Measurements from ENCODE around the gene DNALI1. TPM values are rescaled to one million over a fixed set of nuclear protein-coding genes. Genes with fewer than 3 reads are reported as not detected.

The DNALI1 gene
- total RNA-seq, 1 experiment from 2014 or later: 6.3 TPM

GRCh38 chr1:37609002-37609401 lies 52.3 kb downstream of the DNALI1 start:
- ChIA-PET POLR2A (ENCODE audit: low non-redundant PET) (no interaction called here), CTCF (no interaction called here)
- H3K27me3 ChIP-seq (replicated peaks; ENCODE audit: insufficient read depth, low read depth, low read length, poor library complexity): peaks cover 67% of the 10 kb centered on the region
- no TSS peak for BruUV-seq (replicated peaks)
- H3K9me3 ChIP-seq (ENCODE audit: low read depth, low read length, poor library complexity, severe bottlenecking): no peaks in the 10 kb centered on the region
- H3K27ac ChIP-seq (ENCODE audit: low read depth, low read length, poor library complexity, severe bottlenecking): no peak overlapping the region
- no peaks in the 10 kb centered on the region for H3K4me1 ChIP-seq (ENCODE audit: insufficient read depth, low read length, poor library complexity, severe bottlenecking)
- no peaks in the 10 kb centered on the region for H3K36me3 ChIP-seq (ENCODE audit: insufficient read depth, low read length, poor library complexity, severe bottlenecking)
- no peak overlapping the region for H3K4me3 ChIP-seq (ENCODE audit: low read depth, low read length, poor library complexity, severe bottlenecking)
- DNase-seq (ENCODE audit: low spot score): no peak
- intact Hi-C loops (cut with micrococcal nuclease; ENCODE audit: unreplicated experiment): no loop called here
- TF ChIP-seq CTCF (conservative IDR thresholded peaks at IDR 0.05; ENCODE audit: low read depth, low read length): no peak
- no peak for TF ChIP-seq EZH2 (IDR thresholded peaks at IDR 0.05; ENCODE audit: borderline replicate concordance, low read depth, low read length, poor library complexity, severe bottlenecking)

- Histone ChIP-seq H3K4me1 (ENCODE audit: insufficient read depth, low read length, poor library complexity, severe bottlenecking) (no peaks in the 10 kb centered on the region), H3K27ac (ENCODE audit: low read depth, low read length, poor library complexity, severe bottlenecking) (no peak overlapping the region), H3K9me3 (ENCODE audit: low read depth, low read length, poor library complexity, severe bottlenecking) (no peaks in the 10 kb centered on the region), H3K36me3 (ENCODE audit: insufficient read depth, low read length, poor library complexity, severe bottlenecking) (no peaks in the 10 kb centered on the region), H3K27me3 (replicated peaks; ENCODE audit: insufficient read depth, low read depth, low read length, poor library complexity) (peaks cover 70% of the 10 kb centered on the region), H3K4me3 (ENCODE audit: low read depth, low read length, poor library complexity, severe bottlenecking) (no peak overlapping the region)
- no peak for TF ChIP-seq CTCF (conservative IDR thresholded peaks at IDR 0.05; ENCODE audit: low read depth, low read length)
- TF ChIP-seq EZH2 (IDR thresholded peaks at IDR 0.05; ENCODE audit: borderline replicate concordance, low read depth, low read length, poor library complexity, severe bottlenecking): no peak
- BruUV-seq (replicated peaks): no TSS peak
- intact Hi-C loops (cut with micrococcal nuclease; ENCODE audit: unreplicated experiment): no loop called here
- ChIA-PET POLR2A (ENCODE audit: low non-redundant PET) (no interaction called here), CTCF (no interaction called here)
- DNase-seq (ENCODE audit: low spot score): no peak
Observed at GRCh38 chr1:37609994-37610393, 53.3 kb downstream of the DNALI1 start.

GRCh38 chr1:37612186-37612585 lies 55.4 kb downstream of the DNALI1 start:
- Histone ChIP-seq H3K9me3 (ENCODE audit: low read depth, low read length, poor library complexity, severe bottlenecking) (no peaks in the 10 kb centered on the region), H3K4me3 (ENCODE audit: low read depth, low read length, poor library complexity, severe bottlenecking) (no peak overlapping the region), H3K4me1 (ENCODE audit: insufficient read depth, low read length, poor library complexity, severe bottlenecking) (no peaks in the 10 kb centered on the region), H3K27me3 (replicated peaks; ENCODE audit: insufficient read depth, low read depth, low read length, poor library complexity) (peaks cover 82% of the 10 kb centered on the region), H3K27ac (ENCODE audit: low read depth, low read length, poor library complexity, severe bottlenecking) (no peak overlapping the region), H3K36me3 (ENCODE audit: insufficient read depth, low read length, poor library complexity, severe bottlenecking) (no peaks in the 10 kb centered on the region)
- BruUV-seq (replicated peaks): no TSS peak
- POLR2A ChIA-PET (ENCODE audit: low non-redundant PET): no interaction called here
- intact Hi-C loops (cut with micrococcal nuclease; ENCODE audit: unreplicated experiment): no loop called here
- no peak for TF ChIP-seq CTCF (conservative IDR thresholded peaks at IDR 0.05; ENCODE audit: low read depth, low read length)
- no peak for TF ChIP-seq EZH2 (IDR thresholded peaks at IDR 0.05; ENCODE audit: borderline replicate concordance, low read depth, low read length, poor library complexity, severe bottlenecking)
- CTCF ChIA-PET: no interaction called here
- DNase-seq (ENCODE audit: low spot score): no peak

All from A673 (cell line).